CD8-positive, alpha-beta memory T cell (primary cell): ENCODE results near the gene GRHL1. TPM values are rescaled to one million over a fixed set of nuclear protein-coding genes. Genes with fewer than 3 reads are reported as not detected.
"Not testable (repeated sequence)": the region's sequence is repeated elsewhere in the genome, so short reads cannot be mapped to it uniquely, and the experiment has no call there.

ENCODE experiments used
- CTCF ChIA-PET: fragments of 350-600 bp; sonication (Branson Sonifier 250); formaldehyde crosslinking; loops from one replicate; lab custom pipeline; 2021; ENCODE audit warnings: antibody characterized with exemption; lab: Charles Lee
- POLR2A ChIA-PET: fragments of 350-600 bp; sonication (Branson Sonifier 250); formaldehyde crosslinking; loops from one replicate; lab custom pipeline; 2021; ENCODE audit warnings: antibody characterized with exemption; lab: Charles Lee
- DNase-seq, 5 donors: peaks; one replicate each; pipeline versions ENCODE4 v3.0.0 to v3.0.0-alpha.2; 2020 to 2022; ENCODE audit warnings: mixed read lengths in 1 of 5
- H3K27ac ChIP-seq: one replicate; pipeline ENCODE4 v1.7.0; 2013; ENCODE audit warnings: low read depth, mild to moderate bottlenecking, low read length, moderate library complexity
- H3K27me3 ChIP-seq: 2 replicates; pipeline ENCODE4 v1.7.0; 2013; ENCODE audit warnings: low read length, mild to moderate bottlenecking; ENCODE audit not compliant: insufficient read depth, poor library complexity, severe bottlenecking
- H3K36me3 ChIP-seq: 2 replicates; pipeline ENCODE4 v1.7.0; 2013; ENCODE audit warnings: mild to moderate bottlenecking, low read length, moderate library complexity; ENCODE audit not compliant: insufficient read depth
- H3K4me1 ChIP-seq: 2 replicates; pipeline ENCODE4 v1.7.0; 2013; ENCODE audit warnings: mild to moderate bottlenecking, low read length, moderate library complexity; ENCODE audit not compliant: insufficient read depth
- H3K4me3 ChIP-seq: 2 replicates; pipeline ENCODE4 v1.7.0; 2013; ENCODE audit warnings: mild to moderate bottlenecking, low read length
- H3K9me3 ChIP-seq: 2 replicates; pipeline ENCODE4 v1.7.0; 2013; ENCODE audit warnings: mild to moderate bottlenecking, low read length
- H3K27ac Mint-ChIP-seq, 8 donors: one replicate each; pipeline ENCODE4 v1.8.0; 2020 to 2021; ENCODE audit warnings: mixed read lengths in 8 of 8, mild to moderate bottlenecking in 6 of 8, inconsistent platforms in 3 of 8, moderate library complexity in 3 of 8
- H3K27me3 Mint-ChIP-seq, 2 donors: one replicate each; pipeline ENCODE4 v1.8.0; 2020 to 2021; ENCODE audit warnings: mixed read lengths in 2 of 2, mild to moderate bottlenecking in 1 of 2, moderate library complexity in 1 of 2
- H3K36me3 Mint-ChIP-seq, 3 donors: one replicate each; pipeline ENCODE4 v1.8.0; 2020 to 2021; ENCODE audit warnings: mixed read lengths in 3 of 3, inconsistent platforms in 1 of 3, mild to moderate bottlenecking in 1 of 3
- H3K4me1 Mint-ChIP-seq, 3 donors: one replicate each; pipeline ENCODE4 v1.8.0; 2020 to 2021; ENCODE audit warnings: mixed read lengths in 3 of 3, inconsistent platforms in 1 of 3, mild to moderate bottlenecking in 1 of 3
- H3K4me3 Mint-ChIP-seq, 7 donors: one replicate each; pipeline ENCODE4 v1.8.0; 2020 to 2021; ENCODE audit warnings: mixed read lengths in 7 of 7, mild to moderate bottlenecking in 6 of 7, moderate library complexity in 4 of 7, inconsistent platforms in 2 of 7
- H3K9me3 Mint-ChIP-seq, 5 donors: one replicate each; pipeline ENCODE4 v1.8.0; 2020 to 2022; ENCODE audit warnings: mixed read lengths in 5 of 5, mild to moderate bottlenecking in 3 of 5, moderate library complexity in 2 of 5, inconsistent platforms in 1 of 5
- polyA plus RNA-seq: library from polyadenylated mRNA; unstranded; fragments of 300-500 nt; fragmentation: Illumina TruSeq; gene quantifications from one replicate; pipeline ENCODE4 v1.2.3, GENCODE V29; 2021
- total RNA-seq, 2 experiments: library from RNA; stranded (reverse); gene quantifications; one replicate each; pipeline ENCODE4 v1.2.3, GENCODE V29; 2021

GRHL1 gene
- total and polyA plus RNA-seq, 3 experiments from 2014 or later: 0.12 to 0.93 (median 0.88) TPM

- H3K27me3 Mint-ChIP-seq: peaks cover 8 to 29% of the 10 kb centered on the region in 2 donors
- H3K4me3 Mint-ChIP-seq, H3K9me3 Mint-ChIP-seq, H3K36me3 Mint-ChIP-seq, H3K4me1 ChIP-seq, POLR2A ChIA-PET, DNase-seq, CTCF ChIA-PET, H3K9me3 ChIP-seq, H3K4me3 ChIP-seq, H3K27me3 ChIP-seq, H3K4me1 Mint-ChIP-seq, H3K36me3 ChIP-seq, H3K27ac Mint-ChIP-seq, H3K27ac ChIP-seq: not testable (repeated sequence)
Observed at GRCh38 chr2:10011606-10012325, 60.3 kb downstream of the GRHL1 start.

GRCh38 chr2:10012366-10012962 lies 61.0 kb downstream of the GRHL1 start:
- CTCF ChIA-PET, H3K27me3 ChIP-seq, H3K4me1 Mint-ChIP-seq: not testable (repeated sequence)

DNA sequence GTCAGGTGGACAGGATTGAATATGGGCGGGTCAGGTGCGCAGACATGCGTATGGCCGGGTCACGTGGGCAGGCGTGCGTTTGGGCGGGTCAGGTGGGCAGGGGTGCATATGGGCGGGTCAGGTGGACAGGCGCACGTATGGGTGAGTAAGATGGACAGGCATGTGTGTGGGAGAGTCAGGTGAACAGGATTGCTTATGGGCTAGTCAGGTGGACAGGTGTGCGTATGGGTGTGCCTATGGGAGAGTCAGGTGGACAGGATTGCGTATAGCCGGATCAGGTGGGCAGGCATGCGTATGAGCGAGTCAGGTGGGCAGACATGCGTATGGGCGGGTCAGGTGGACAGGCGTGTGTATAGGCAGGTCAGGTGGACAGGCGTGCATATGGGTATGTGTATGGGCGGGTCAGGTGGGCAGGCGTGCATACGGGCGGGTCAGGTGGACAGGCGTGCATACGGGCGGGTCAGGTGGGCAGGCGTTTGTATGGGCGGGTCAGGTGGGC lies 61.5 kb downstream of the GRHL1 start:
- ChIA-PET CTCF (no interaction called here), POLR2A (no interaction called here)
- peaks cover 3 to 14% (median 10%) of the 10 kb centered on the region in 5 donors for H3K9me3 Mint-ChIP-seq
- no peak overlapping the region for H3K27ac Mint-ChIP-seq
- H3K27me3 Mint-ChIP-seq: peaks cover 7 to 25% of the 10 kb centered on the region in 2 donors
- no peaks in the 10 kb centered on the region for H3K27me3 ChIP-seq
- no peak overlapping the region for H3K4me3 Mint-ChIP-seq
- H3K9me3 ChIP-seq: no peaks in the 10 kb centered on the region
- H3K36me3 Mint-ChIP-seq: peaks cover 0 to 5% (median 0%) of the 10 kb centered on the region in 3 donors
- no peak overlapping the region for H3K4me3 ChIP-seq
- no peak for DNase-seq
- H3K27ac ChIP-seq: no peak overlapping the region
- no peaks in the 10 kb centered on the region for H3K36me3 ChIP-seq
- no peaks in the 10 kb centered on the region for H3K4me1 Mint-ChIP-seq
- H3K4me1 ChIP-seq: no peaks in the 10 kb centered on the region

More at GRCh38 chr2:10012366-10012962, 61.0 kb downstream of the GRHL1 start:
- H3K4me3 ChIP-seq, DNase-seq, H3K4me3 Mint-ChIP-seq, H3K4me1 ChIP-seq, H3K9me3 Mint-ChIP-seq, H3K27ac ChIP-seq, H3K36me3 ChIP-seq, H3K27ac Mint-ChIP-seq, POLR2A ChIA-PET, H3K36me3 Mint-ChIP-seq, H3K9me3 ChIP-seq: not testable (repeated sequence)
- H3K27me3 Mint-ChIP-seq: peaks cover 5 to 29% of the 10 kb centered on the region in 2 donors

- H3K27ac Mint-ChIP-seq, H3K4me1 Mint-ChIP-seq, CTCF ChIA-PET, DNase-seq, H3K4me3 Mint-ChIP-seq, H3K4me3 ChIP-seq, H3K9me3 ChIP-seq, H3K27ac ChIP-seq, H3K36me3 ChIP-seq, POLR2A ChIA-PET, H3K27me3 ChIP-seq, H3K36me3 Mint-ChIP-seq, H3K4me1 ChIP-seq: not testable (repeated sequence)
- peaks cover 3 to 17% of the 10 kb centered on the region in 2 donors for H3K27me3 Mint-ChIP-seq
- peaks cover 3 to 16% (median 10%) of the 10 kb centered on the region in 5 donors for H3K9me3 Mint-ChIP-seq
Observed at GRCh38 chr2:10013651-10014417, 62.3 kb downstream of the GRHL1 start.

DNA sequence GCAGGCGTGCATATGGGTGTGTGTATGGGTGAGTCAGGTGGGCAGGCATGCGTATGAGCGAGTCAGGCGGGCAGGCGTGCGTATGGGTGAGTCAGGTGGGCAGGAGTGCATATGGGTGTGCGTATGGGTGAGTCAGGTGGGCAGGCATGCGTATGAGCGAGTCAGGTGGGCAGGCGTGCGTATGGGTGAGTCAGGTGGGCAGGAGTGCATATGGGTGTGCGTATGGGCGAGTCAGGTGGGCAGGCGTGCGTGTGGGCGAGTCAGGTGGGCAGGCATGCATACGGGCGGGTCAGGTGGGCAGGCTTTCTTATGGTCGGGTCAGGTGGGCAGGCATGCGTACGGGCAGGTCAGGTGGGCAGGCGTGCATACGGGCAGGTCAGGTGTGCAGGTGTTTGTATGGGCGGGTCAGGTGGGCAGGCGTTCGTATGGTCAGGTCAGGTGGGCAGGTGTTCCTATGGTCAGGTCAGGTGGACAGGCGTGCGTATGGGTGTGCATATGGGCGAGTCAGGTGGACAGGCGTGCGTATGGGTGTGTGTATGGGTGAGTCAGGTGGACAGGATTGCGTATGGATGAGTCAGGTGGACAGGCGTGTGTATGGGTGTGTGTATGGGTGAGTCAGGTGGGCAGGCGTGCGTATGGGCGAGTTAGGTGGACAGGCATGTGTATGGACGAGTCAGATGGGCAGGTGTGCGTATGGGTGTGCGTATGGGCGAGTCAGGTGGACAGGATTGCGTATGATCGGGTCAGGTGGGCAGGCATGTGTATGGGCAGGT lies 63.1 kb downstream of the GRHL1 start:
- H3K4me3 Mint-ChIP-seq: no peak overlapping the region
- no peaks in the 10 kb centered on the region for H3K9me3 ChIP-seq
- ChIA-PET CTCF (no interaction called here), POLR2A (no interaction called here)
- peaks cover 3 to 16% (median 10%) of the 10 kb centered on the region in 5 donors for H3K9me3 Mint-ChIP-seq
- no peaks in the 10 kb centered on the region for H3K4me1 ChIP-seq
- no peaks in the 10 kb centered on the region for H3K36me3 ChIP-seq
- H3K27me3 Mint-ChIP-seq: peaks cover 3 to 17% of the 10 kb centered on the region in 2 donors
- no peak for DNase-seq
- H3K27ac ChIP-seq: no peak overlapping the region
- no peak overlapping the region for H3K27ac Mint-ChIP-seq
- H3K36me3 Mint-ChIP-seq: peaks cover 0 to 5% (median 0%) of the 10 kb centered on the region in 3 donors
- H3K27me3 ChIP-seq: no peaks in the 10 kb centered on the region
- H3K4me1 Mint-ChIP-seq: no peaks in the 10 kb centered on the region
- H3K4me3 ChIP-seq: no peak overlapping the region

DNA sequence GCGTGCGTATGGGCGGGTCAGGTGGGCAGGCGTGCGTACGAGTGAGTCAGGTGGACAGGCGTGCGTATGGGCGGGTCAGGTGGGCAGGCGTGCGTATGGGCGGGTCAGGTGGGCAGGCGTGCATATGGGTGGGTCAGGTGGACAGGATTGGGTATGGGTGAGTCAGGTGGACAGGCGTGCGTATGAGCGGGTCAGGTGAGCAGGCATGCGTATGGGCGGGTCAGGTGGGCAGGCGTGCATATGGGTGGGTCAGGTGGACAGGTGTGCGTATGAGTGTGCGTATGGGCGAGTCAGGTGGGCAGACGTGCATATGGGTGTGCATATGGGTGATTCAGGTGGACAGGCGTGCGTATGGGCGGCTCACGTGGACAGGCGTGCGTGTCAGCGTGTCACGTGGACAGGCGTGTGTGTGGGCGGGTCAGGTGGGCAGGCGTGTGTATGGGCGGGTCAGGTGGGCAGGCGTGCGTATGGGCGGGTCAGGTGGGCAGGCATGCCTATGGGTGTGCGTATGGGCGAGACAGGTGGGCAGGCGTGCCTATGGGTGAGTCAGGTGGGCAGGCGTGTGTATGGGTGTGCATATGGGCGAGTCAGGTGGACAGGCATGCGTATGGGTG lies 64.0 kb downstream of the GRHL1 start:
- CTCF ChIA-PET, H3K4me1 ChIP-seq, H3K4me3 ChIP-seq, H3K27ac Mint-ChIP-seq, H3K27ac ChIP-seq, H3K36me3 Mint-ChIP-seq, H3K4me1 Mint-ChIP-seq, POLR2A ChIA-PET, H3K4me3 Mint-ChIP-seq, DNase-seq, H3K27me3 ChIP-seq, H3K36me3 ChIP-seq, H3K9me3 ChIP-seq: not testable (repeated sequence)
- peaks cover 3 to 16% (median 10%) of the 10 kb centered on the region in 5 donors for H3K9me3 Mint-ChIP-seq
- peaks cover 3 to 17% of the 10 kb centered on the region in 2 donors for H3K27me3 Mint-ChIP-seq

DNA sequence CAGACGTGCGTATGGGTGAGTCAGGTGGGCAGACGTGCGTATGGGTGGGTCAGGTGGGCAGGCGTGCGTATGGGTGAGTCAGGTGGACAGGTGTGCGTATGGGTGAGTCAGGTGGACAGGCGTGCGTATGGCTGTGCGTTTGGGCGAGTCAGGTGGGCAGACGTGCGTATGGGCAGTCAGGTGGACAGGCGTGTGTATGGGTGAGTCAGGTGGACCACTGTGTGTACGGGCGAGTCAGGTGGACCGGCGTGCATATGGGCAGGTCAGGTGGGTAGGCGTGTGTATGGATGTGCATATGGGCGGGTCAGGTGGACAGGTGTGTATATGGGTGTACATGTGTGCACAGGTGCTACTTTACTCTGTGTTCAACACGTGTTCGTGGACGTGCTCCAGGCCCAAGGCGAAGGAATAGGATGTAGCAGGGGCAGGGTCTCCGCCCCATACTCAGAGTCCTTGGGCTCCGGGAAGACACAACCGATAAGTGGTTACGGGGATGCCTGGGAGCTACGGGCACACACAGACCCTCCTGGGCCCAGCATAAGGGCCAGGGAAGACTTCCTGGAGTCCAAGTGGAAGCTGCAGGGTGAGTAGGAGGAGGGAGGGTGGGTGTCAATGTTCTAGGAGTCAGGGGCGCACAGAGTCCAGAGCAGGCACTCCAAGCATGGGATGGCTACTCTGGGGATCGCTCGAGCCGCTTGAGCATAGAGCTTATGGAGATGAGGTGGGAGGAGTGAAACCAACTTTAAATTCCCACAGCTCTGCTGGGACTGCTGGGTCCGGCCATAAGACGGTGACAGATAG lies 64.7 kb downstream of the GRHL1 start:
- POLR2A ChIA-PET: no interaction called here
- Mint-ChIP-seq H3K4me1 (no peaks in the 10 kb centered on the region), H3K4me3 (no peak overlapping the region), H3K9me3 (peaks cover 3 to 16% (median 10%) of the 10 kb centered on the region in 5 donors), H3K27ac (no peak overlapping the region), H3K27me3 (peaks cover 3 to 17% of the 10 kb centered on the region in 2 donors), H3K36me3 (peaks cover 0 to 5% (median 0%) of the 10 kb centered on the region in 3 donors)
- H3K4me1 ChIP-seq: no peaks in the 10 kb centered on the region
- H3K4me3 ChIP-seq: no peak overlapping the region
- H3K36me3 ChIP-seq: no peaks in the 10 kb centered on the region
- CTCF ChIA-PET: no interaction called here
- no peaks in the 10 kb centered on the region for H3K27me3 ChIP-seq
- DNase-seq: no peak
- no peaks in the 10 kb centered on the region for H3K9me3 ChIP-seq
- H3K27ac ChIP-seq: no peak overlapping the region
